ENCODE results near the gene SYMPK.

The SYMPK gene

DNA sequence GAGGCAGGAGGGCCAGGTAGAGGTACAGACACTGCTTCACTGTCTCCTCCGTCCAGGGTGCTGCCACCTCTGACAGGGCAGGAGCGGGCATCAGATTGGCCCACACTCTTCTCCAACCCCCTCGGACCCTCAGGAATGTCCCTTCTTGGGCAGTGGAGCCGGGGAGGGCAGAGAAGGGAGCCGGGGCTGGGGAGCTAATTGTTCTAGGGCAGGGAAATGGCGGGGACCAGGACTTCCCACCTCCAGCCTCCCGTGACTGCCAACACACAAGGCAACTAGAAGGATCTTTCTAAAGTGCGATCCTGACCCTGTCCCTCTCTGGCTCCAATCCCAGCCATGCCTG is 37.7 kb downstream of the SYMPK start:
- H3K4me3 ChIP-seq (ENCODE audit: control insufficient read depth, low read depth, low read length): no peak overlapping the region
- no peak for DNase-seq (ENCODE audit: low read depth)
- TF ChIP-seq, protein P1, sequence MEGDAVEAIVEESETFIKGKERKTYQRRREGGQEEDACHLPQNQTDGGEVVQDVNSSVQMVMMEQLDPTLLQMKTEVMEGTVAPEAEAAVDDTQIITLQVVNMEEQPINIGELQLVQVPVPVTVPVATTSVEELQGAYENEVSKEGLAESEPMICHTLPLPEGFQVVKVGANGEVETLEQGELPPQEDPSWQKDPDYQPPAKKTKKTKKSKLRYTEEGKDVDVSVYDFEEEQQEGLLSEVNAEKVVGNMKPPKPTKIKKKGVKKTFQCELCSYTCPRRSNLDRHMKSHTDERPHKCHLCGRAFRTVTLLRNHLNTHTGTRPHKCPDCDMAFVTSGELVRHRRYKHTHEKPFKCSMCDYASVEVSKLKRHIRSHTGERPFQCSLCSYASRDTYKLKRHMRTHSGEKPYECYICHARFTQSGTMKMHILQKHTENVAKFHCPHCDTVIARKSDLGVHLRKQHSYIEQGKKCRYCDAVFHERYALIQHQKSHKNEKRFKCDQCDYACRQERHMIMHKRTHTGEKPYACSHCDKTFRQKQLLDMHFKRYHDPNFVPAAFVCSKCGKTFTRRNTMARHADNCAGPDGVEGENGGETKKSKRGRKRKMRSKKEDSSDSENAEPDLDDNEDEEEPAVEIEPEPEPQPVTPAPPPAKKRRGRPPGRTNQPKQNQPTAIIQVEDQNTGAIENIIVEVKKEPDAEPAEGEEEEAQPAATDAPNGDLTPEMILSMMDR (IDR thresholded peaks at IDR 0.05; ENCODE audit: control insufficient read depth, insufficient read depth, low read depth, low read length, missing control alignments): no peak

GRCh38 chr19:45824531-45825262 is 38.2 kb downstream of the SYMPK start:
- no peak for DNase-seq (ENCODE audit: low read depth)
- H3K4me3 ChIP-seq (ENCODE audit: control insufficient read depth, low read depth, low read length): no peak overlapping the region
- TF ChIP-seq, protein P1 (IDR thresholded peaks at IDR 0.05; ENCODE audit: control insufficient read depth, insufficient read depth, low read depth, low read length, missing control alignments): no peak

DNA sequence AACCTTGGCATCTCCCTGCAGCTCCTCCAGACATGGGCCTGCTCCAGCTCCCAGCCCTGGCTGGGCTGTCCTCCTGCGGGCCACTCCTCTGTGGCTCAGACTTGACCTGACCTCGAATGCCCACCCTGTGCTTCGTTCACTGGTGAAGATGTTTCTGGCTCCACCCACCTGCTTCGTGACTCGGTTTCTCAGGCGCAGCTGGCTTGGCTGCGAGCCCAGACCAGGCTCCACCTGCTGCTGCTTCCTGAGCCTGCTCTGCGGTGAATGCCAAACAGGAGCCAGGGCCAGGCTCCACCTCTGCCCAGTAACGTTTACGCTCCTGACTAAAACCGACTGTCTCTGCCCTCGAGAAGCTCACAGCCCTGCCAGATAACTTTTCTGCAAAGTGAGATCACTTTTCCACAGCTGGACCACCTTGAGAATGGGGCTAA is 38.9 kb downstream of the SYMPK start:
- no peak overlapping the region for H3K4me3 ChIP-seq (ENCODE audit: control insufficient read depth, low read depth, low read length)
- DNase-seq (ENCODE audit: low read depth): no peak
- TF ChIP-seq, protein P1 (IDR thresholded peaks at IDR 0.05; ENCODE audit: control insufficient read depth, insufficient read depth, low read depth, low read length, missing control alignments): no peak

DNA sequence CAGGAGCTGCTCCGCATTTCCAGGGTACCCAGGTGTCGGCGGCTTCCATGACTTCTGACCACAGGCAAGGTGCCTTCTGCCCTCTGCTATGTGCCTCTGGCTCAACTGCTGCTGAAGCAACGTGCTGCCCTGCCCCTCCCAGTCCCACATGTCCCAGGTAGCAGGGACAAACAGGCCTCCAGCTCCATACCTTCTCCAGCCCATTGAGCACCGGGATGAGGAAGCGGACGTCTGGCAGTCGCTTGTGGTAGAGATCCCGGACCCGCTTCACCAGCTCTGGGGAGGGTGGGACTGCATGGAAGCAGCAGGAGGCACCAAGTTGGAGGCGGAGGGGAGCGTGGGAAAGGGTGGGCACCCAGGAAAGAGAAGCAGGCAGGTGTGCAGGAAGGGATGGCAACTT is 39.8 kb downstream of the SYMPK start:
- TF ChIP-seq, protein P1 (IDR thresholded peaks at IDR 0.05; ENCODE audit: control insufficient read depth, insufficient read depth, low read depth, low read length, missing control alignments): no peak
- no peak for DNase-seq (ENCODE audit: low read depth)

GRCh38 chr19:45822716-45823115 is 40.2 kb downstream of the SYMPK start:
- H3K4me3 ChIP-seq (ENCODE audit: control insufficient read depth, low read depth, low read length): no peak overlapping the region
- DNase-seq (ENCODE audit: low read depth): no peak
- TF ChIP-seq, protein P1 (IDR thresholded peaks at IDR 0.05; ENCODE audit: control insufficient read depth, insufficient read depth, low read depth, low read length, missing control alignments): no peak

More for the DNA sequence above, 39.8 kb downstream of the SYMPK start:
- no peak overlapping the region for H3K4me3 ChIP-seq (ENCODE audit: control insufficient read depth, low read depth, low read length)

DNA sequence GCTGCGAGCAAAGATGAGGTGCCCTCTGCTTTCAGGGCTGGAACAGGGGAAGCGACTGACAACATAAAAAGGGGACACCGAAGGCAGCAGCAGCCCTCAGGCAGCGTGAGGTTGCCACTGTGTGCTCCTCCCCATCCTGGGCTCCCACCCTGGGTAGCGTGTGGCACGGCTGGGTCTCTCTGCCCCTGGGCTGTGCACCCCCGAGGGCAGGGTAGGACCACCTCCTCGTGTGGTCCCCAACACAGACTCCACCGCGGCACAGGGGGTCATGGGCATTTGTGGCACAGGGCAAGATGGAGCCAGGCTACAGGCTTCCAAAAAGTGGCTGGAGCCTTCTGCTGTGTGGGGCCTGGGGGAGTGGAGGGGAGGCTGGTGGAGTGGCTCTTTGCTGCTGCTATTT is 41.4 kb downstream of the SYMPK start:
- no peak overlapping the region for H3K4me3 ChIP-seq (ENCODE audit: control insufficient read depth, low read depth, low read length)
- DNase-seq (ENCODE audit: low read depth): no peak
- TF ChIP-seq, protein P1 (IDR thresholded peaks at IDR 0.05; ENCODE audit: control insufficient read depth, insufficient read depth, low read depth, low read length, missing control alignments): no peak
